BLaER1 treated with 17β-estradiol and CSF1 and Interleukin-3, amounts not matched to agents 10 nM and 100 nM (cell line): ENCODE results near the gene RNF167.
A peak's percentile ranks its signal among the peaks of the same experiment; 100 is the strongest.

ENCODE experiments used
- H3K27ac ChIP-seq, 11 experiments: shearing (Covaris generic); formaldehyde crosslinking; 2 replicates each; pipeline ENCODE4 v1.8.1; 2022
- H3K27me3 ChIP-seq, 11 experiments: shearing (Covaris generic); formaldehyde crosslinking; 2 replicates each; pipeline ENCODE4 v1.8.1; 2022
- H3K36me3 ChIP-seq, 11 experiments: shearing (Covaris generic); formaldehyde crosslinking; 2 replicates each; pipeline ENCODE4 v1.8.1; 2022
- H3K4me1 ChIP-seq, 10 experiments: shearing (Covaris generic); formaldehyde crosslinking; 2 replicates each; pipeline ENCODE4 v1.8.1; 2022
- H3K4me2 ChIP-seq, 11 experiments: shearing (Covaris generic); formaldehyde crosslinking; 2 replicates each; pipeline ENCODE4 v1.8.1; 2022
- H3K4me3 ChIP-seq, 10 experiments: shearing (Covaris generic); formaldehyde crosslinking; 2 replicates each; pipeline ENCODE4 v1.8.1; 2022
- H3K9ac ChIP-seq, 11 experiments: shearing (Covaris generic); formaldehyde crosslinking; 2 replicates each; pipeline ENCODE4 v1.8.1; 2022
- H3K9me3 ChIP-seq, 11 experiments: shearing (Covaris generic); formaldehyde crosslinking; replicated peaks in 1 of 11; 2 replicates each; pipeline ENCODE4 v1.8.1; 2022
- H4K20me1 ChIP-seq, 11 experiments: shearing (Covaris generic); formaldehyde crosslinking; 2 replicates each; pipeline ENCODE4 v1.8.1; 2022
- Cebpa-rat ChIP-seq, 11 experiments: shearing (Covaris generic); IDR thresholded peaks; 2 replicates each; pipeline ENCODE4 v1.8.1; 2022

RNF167 gene

GRCh38 chr17:4980644-4981216 lies 40.7 kb downstream of the RNF167 start:
- H3K36me3 ChIP-seq, result peaks cover 33 to 77% (median 46%) of the 10 kb centered on the region in 11 experiments
- peaks cover 29 to 91% (median 55%) of the 10 kb centered on the region in 10 experiments; a peak in 19 of 20 replicates for H3K4me1 ChIP-seq
- H3K9me3 ChIP-seq, result no peaks in the 10 kb centered on the region
- H3K27me3 ChIP-seq, result no peaks in the 10 kb centered on the region
- peak overlapping the region; percentile 20 to 89 (median 54); a peak in 20 of 22 replicates for H3K4me2 ChIP-seq
- 0 out of 20 replicates have a peak overlapping the region, but pooled peaks of 1 of the 10 experiments have one; percentile 3 for H3K4me3 ChIP-seq
- peak overlapping the region in 6 of 11 experiments; percentile 35 to 71 (median 52); a peak in 10 of 22 replicates for H3K27ac ChIP-seq
- TF ChIP-seq Cebpa-rat (IDR thresholded peaks at IDR 0.05), result no peak
- H3K9ac ChIP-seq, result peak overlapping the region in 5 of 11 experiments; percentile 30 to 73 (median 42); a peak in 5 of 22 replicates
- peaks cover 0 to 12% (median 0%) of the 10 kb centered on the region in 11 experiments; a peak in 3 of 22 replicates for H4K20me1 ChIP-seq

- Histone ChIP-seq H3K4me1 (peaks cover 42 to 92% (median 68%) of the 10 kb centered on the region in 10 experiments), H4K20me1 (peaks cover 0 to 12% (median 0%) of the 10 kb centered on the region in 11 experiments; a peak in 3 of 22 replicates), H3K27me3 (no peaks in the 10 kb centered on the region), H3K4me3 (no peak overlapping the region), H3K27ac (no peak overlapping the region; a peak in 1 of 22 replicates), H3K36me3 (peaks cover 22 to 62% (median 35%) of the 10 kb centered on the region in 11 experiments), H3K4me2 (peak overlapping the region in 5 of 11 experiments; percentile 26 to 89 (median 74); a peak in 8 of 22 replicates), H3K9ac (no peak overlapping the region), H3K9me3 (no peaks in the 10 kb centered on the region)
- no peak for TF ChIP-seq Cebpa-rat (IDR thresholded peaks at IDR 0.05)
Measured at GRCh38 chr17:4982305-4982704, 42.2 kb downstream of the RNF167 start.

- peaks cover 37 to 75% (median 58%) of the 10 kb centered on the region in 10 experiments for H3K4me1 ChIP-seq
- no peak for TF ChIP-seq Cebpa-rat (IDR thresholded peaks at IDR 0.05)
- peak overlapping the region; percentile 71 to 92 (median 84) for H3K4me3 ChIP-seq
- H3K27me3 ChIP-seq, result no peaks in the 10 kb centered on the region
- peak overlapping the region; percentile 81 to 92 (median 87) for H3K9ac ChIP-seq
- peak overlapping the region; percentile 91 to 99 (median 95) for H3K4me2 ChIP-seq
- H3K36me3 ChIP-seq, result peaks cover 7 to 36% (median 14%) of the 10 kb centered on the region in 11 experiments; a peak in 17 of 22 replicates
- peaks cover 0 to 6% (median 2%) of the 10 kb centered on the region in 11 experiments; a peak in 5 of 22 replicates for H4K20me1 ChIP-seq
- H3K9me3 ChIP-seq, result no peaks in the 10 kb centered on the region
- peak overlapping the region; percentile 83 to 91 (median 87) for H3K27ac ChIP-seq
Measured at GRCh38 chr17:4986403-4986802, 46.3 kb downstream of the RNF167 start.

GRCh38 chr17:4986951-4987766 lies 47.1 kb downstream of the RNF167 start, which contains the start of gene CAMTA2:
Gene CAMTA2, minus strand, starts transcription at chr17:4987675. Its CDS starts 1,453 bp downstream, at chr17:4986222.
- H3K27me3 ChIP-seq, result no peaks in the 10 kb centered on the region
- peak within 1 kb of the TSS; percentile 91 to 99 (median 95) for H3K4me2 ChIP-seq
- H4K20me1 ChIP-seq, result peaks cover 0 to 6% (median 0%) of the 10 kb centered on the region in 11 experiments; a peak in 3 of 22 replicates
- H3K9me3 ChIP-seq, result no peaks in the 10 kb centered on the region
- H3K4me3 ChIP-seq, result peak within 1 kb of the TSS; percentile 71 to 92 (median 84)
- peak within 1 kb of the TSS; percentile 81 to 92 (median 87) for H3K9ac ChIP-seq
- peak within 1 kb of the TSS; percentile 83 to 91 (median 87) for H3K27ac ChIP-seq
- no peak for TF ChIP-seq Cebpa-rat (IDR thresholded peaks at IDR 0.05)
- peaks cover 5 to 34% (median 9%) of the 10 kb centered on the region in 11 experiments; a peak in 17 of 22 replicates for H3K36me3 ChIP-seq
- peaks cover 35 to 68% (median 51%) of the 10 kb centered on the region in 10 experiments for H3K4me1 ChIP-seq

GRCh38 chr17:4987767-4988567 lies 47.9 kb downstream of the RNF167 start:
- Histone ChIP-seq H3K4me3 (peak overlapping the region; percentile 71 to 92 (median 84)), H3K4me1 (peaks cover 35 to 59% (median 47%) of the 10 kb centered on the region in 10 experiments), H3K27me3 (no peaks in the 10 kb centered on the region), H4K20me1 (peaks cover 0 to 6% (median 0%) of the 10 kb centered on the region in 11 experiments; a peak in 3 of 22 replicates), H3K4me2 (peak overlapping the region; percentile 91 to 99 (median 95)), H3K36me3 (peaks cover 0 to 26% (median 1%) of the 10 kb centered on the region in 11 experiments; a peak in 10 of 22 replicates), H3K9me3 (no peaks in the 10 kb centered on the region), H3K9ac (peak overlapping the region; percentile 81 to 92 (median 87)), H3K27ac (peak overlapping the region; percentile 83 to 91 (median 87))
- no peak for TF ChIP-seq Cebpa-rat (IDR thresholded peaks at IDR 0.05)

- peaks cover 0 to 3% (median 0%) of the 10 kb centered on the region in 11 experiments; a peak in 2 of 22 replicates for H3K27me3 ChIP-seq
- H3K9me3 ChIP-seq, result no peaks in the 10 kb centered on the region
- H3K27ac ChIP-seq, result no peak overlapping the region
- peaks cover 23 to 35% (median 28%) of the 10 kb centered on the region in 10 experiments for H3K4me1 ChIP-seq
- H3K4me3 ChIP-seq, result no peak overlapping the region
- H4K20me1 ChIP-seq, result peaks cover 0 to 9% (median 7%) of the 10 kb centered on the region in 11 experiments; a peak in 7 of 22 replicates
- peaks cover 0 to 5% (median 0%) of the 10 kb centered on the region in 11 experiments; a peak in 2 of 22 replicates for H3K36me3 ChIP-seq
- H3K9ac ChIP-seq, result no peak overlapping the region
- TF ChIP-seq Cebpa-rat (IDR thresholded peaks at IDR 0.05), result no peak
- H3K4me2 ChIP-seq, result no peak overlapping the region
Measured at GRCh38 chr17:4994081-4994595, 54.1 kb downstream of the RNF167 start.
